GM12874 (cell line): ENCODE results near the gene CYP4A22.
A peak's percentile ranks its signal among the peaks of the same experiment; 100 is the strongest.

Experiments used
- CTCF ChIP-seq: IDR thresholded peaks from 2 replicates; pipeline ENCODE4 v1.5.1; 2011; ENCODE audit warnings: low read depth, mild to moderate bottlenecking, control low read depth, low read length, moderate library complexity; ENCODE audit not compliant: insufficient read depth

The CYP4A22 gene

GRCh38 chr1:47137198-47137597 is at the start of gene CYP4A22:
CYP4A22 (plus strand) TSS chr1:47137441; CDS start chr1:47137486, 45 bp downstream.
- no peak for TF ChIP-seq CTCF

GRCh38 chr1:47089356-47089755 is 47.9 kb upstream of the CYP4A22 start:
- peak; percentile 24; the same call in 1 of the 2 replicates for TF ChIP-seq CTCF

- no peak for TF ChIP-seq CTCF
Observed at GRCh38 chr1:47104816-47105215, 32.4 kb upstream of the CYP4A22 start.

- no peak for TF ChIP-seq CTCF
Observed at GRCh38 chr1:47106792-47107191, 30.4 kb upstream of the CYP4A22 start.

GRCh38 chr1:47113178-47113577 is 24.1 kb upstream of the CYP4A22 start:
- no peak for TF ChIP-seq CTCF

GRCh38 chr1:47128221-47128620 is 9.0 kb upstream of the CYP4A22 start:
- no peak for TF ChIP-seq CTCF

GRCh38 chr1:47137925-47138615 is 829 bp downstream of the CYP4A22 start:
- TF ChIP-seq CTCF, result no peak

- TF ChIP-seq CTCF, result peak; percentile 28; the same call in 1 of the 2 replicates
Observed at GRCh38 chr1:47143654-47144053, 6.4 kb downstream of the CYP4A22 start.
